Activated CD8-positive, alpha-beta T cell treated with anti-CD3 and anti-CD28 coated beads for 36 hours (primary cell): ENCODE data around the gene KCNK7. TPM values are rescaled to one million over a fixed set of nuclear protein-coding genes. Genes with fewer than 3 reads are reported as not detected.
A peak's percentile ranks its signal among the peaks of the same experiment; 100 is the strongest.
"Not testable (repeated sequence)": the region's sequence is repeated elsewhere in the genome, so short reads cannot be mapped to it uniquely, and the experiment has no call there.

Source experiments
- ATAC-seq: fragments of 200-7000 bp; cut with Tn5 transposase; one replicate; pipeline ENCODE4 v1.10.0; 2021; ENCODE audit warnings: mild to moderate bottlenecking, moderate library complexity
- CTCF ChIA-PET: fragments of 350-600 bp; sonication (Branson Sonifier 250); formaldehyde crosslinking; loops from one replicate; lab custom pipeline; 2021; ENCODE audit warnings: antibody characterized with exemption; lab: Charles Lee
- POLR2A ChIA-PET: fragments of 350-600 bp; sonication (Branson Sonifier 250); formaldehyde crosslinking; loops from one replicate; lab custom pipeline; 2021; ENCODE audit warnings: antibody characterized with exemption; lab: Charles Lee
- DNase-seq: peaks from one replicate; pipeline ENCODE4 v3.0.0-alpha.2; 2020
- H3K27ac Mint-ChIP-seq: one replicate; pipeline ENCODE4 v1.8.0; 2021; ENCODE audit warnings: mild to moderate bottlenecking, mixed read lengths
- H3K27me3 Mint-ChIP-seq: one replicate; pipeline ENCODE4 v1.8.0; 2021; ENCODE audit warnings: mixed read lengths
- H3K36me3 Mint-ChIP-seq: one replicate; pipeline ENCODE4 v1.8.0; 2021; ENCODE audit warnings: low read depth, mixed read lengths
- H3K4me1 Mint-ChIP-seq: one replicate; pipeline ENCODE4 v1.8.0; 2021; ENCODE audit warnings: low read depth, mixed read lengths
- H3K4me3 Mint-ChIP-seq: one replicate; pipeline ENCODE4 v1.8.0; 2021; ENCODE audit warnings: mild to moderate bottlenecking, moderate library complexity, mixed read lengths
- H3K9me3 Mint-ChIP-seq: one replicate; pipeline ENCODE4 v1.8.0; 2021; ENCODE audit warnings: mixed read lengths
- CTCF ChIP-seq: fragments of 200-600 bp; IDR thresholded peaks from one replicate; pipeline ENCODE4 v1.8.0; 2022; ENCODE audit warnings: antibody characterized with exemption, mild to moderate bottlenecking
- intact Hi-C: fragments of 100-400 bp; cut with micrococcal nuclease; formaldehyde crosslinking; loops from one replicate; pipeline ENCODE4 v1.10.0; 2022
- total RNA-seq, 2 experiments: library from RNA; stranded (reverse); gene quantifications; one replicate each; pipeline ENCODE4 v1.2.3, GENCODE V29; 2021

The KCNK7 gene
- total RNA-seq, 2 experiments from 2014 or later, result 0.77 TPM; not detected in 1

GRCh38 chr11:65641297-65642013 is 45.9 kb upstream of the KCNK7 start:
- no peak for TF ChIP-seq CTCF
- ATAC-seq (no peak), DNase-seq (no peak)
- Mint-ChIP-seq H3K9me3 (no peaks in the 10 kb centered on the region), H3K27me3 (no peaks in the 10 kb centered on the region), H3K27ac (peak overlapping the region; percentile 83), H3K36me3 (peaks cover 64% of the 10 kb centered on the region), H3K4me3 (peak overlapping the region; percentile 77), H3K4me1 (peaks cover 37% of the 10 kb centered on the region)
- CTCF ChIA-PET, result interaction anchor here (0.6 to 1.6 kb wide), 4 partner anchors 16 to 177 kb away, joined by 3 to 5 read pairs (median 4); no protein-coding TSS in a partner anchor
- intact Hi-C loops, result no loop called here
- POLR2A ChIA-PET, result interaction anchor here (0.6 to 23.0 kb wide), 7 partner anchors 10 to 334 kb away, joined by 3 to 320 read pairs (median 4); partner anchors contain the start of genes MALAT1, PCNX3 and RELA

GRCh38 chr11:65640483-65641296 is 45.1 kb upstream of the KCNK7 start:
- no peak for TF ChIP-seq CTCF
- no peaks in the 10 kb centered on the region for H3K9me3 Mint-ChIP-seq
- H3K27me3 Mint-ChIP-seq, result no peaks in the 10 kb centered on the region
- CTCF ChIA-PET, result interaction anchor here (1.6 to 3.2 kb wide), 3 partner anchors 12 to 71 kb away, joined by 5 to 17 read pairs (median 11); no protein-coding TSS in a partner anchor
- DNase-seq (peak; percentile 60), ATAC-seq (no peak)
- peaks cover 60% of the 10 kb centered on the region for H3K36me3 Mint-ChIP-seq
- peak overlapping the region; percentile 77 for H3K4me3 Mint-ChIP-seq
- POLR2A ChIA-PET, result interaction anchor here (1.0 to 23.0 kb wide), 7 partner anchors 14 to 142 kb away, joined by 3 to 320 read pairs (median 5); partner anchors contain the start of genes KAT5, MALAT1, PCNX3 and RELA
- peak overlapping the region; percentile 90 for H3K27ac Mint-ChIP-seq
- intact Hi-C loops, result no loop called here
- H3K4me1 Mint-ChIP-seq, result peaks cover 37% of the 10 kb centered on the region

GRCh38 chr11:65639623-65640482 is 44.3 kb upstream of the KCNK7 start:
- H3K4me1 Mint-ChIP-seq, result peaks cover 41% of the 10 kb centered on the region
- H3K27ac Mint-ChIP-seq, result peak overlapping the region; percentile 90
- peaks cover 56% of the 10 kb centered on the region for H3K36me3 Mint-ChIP-seq
- H3K4me3 Mint-ChIP-seq, result peak overlapping the region; percentile 77
- POLR2A ChIA-PET, result interaction anchor here (0.7 to 23.0 kb wide), 12 partner anchors 9 to 72 kb away, joined by 3 to 320 read pairs (median 4); partner anchors contain the start of genes KAT5, PCNX3, RELA and ZNRD2
- no peaks in the 10 kb centered on the region for H3K9me3 Mint-ChIP-seq
- intact Hi-C loops, result no loop called here
- no peak for TF ChIP-seq CTCF
- peak; percentile 83 for DNase-seq
- ATAC-seq, result peak; percentile 37
- H3K27me3 Mint-ChIP-seq, result no peaks in the 10 kb centered on the region
- CTCF ChIA-PET, result interaction anchor here (0.9 to 3.2 kb wide), 8 partner anchors 13 to 382 kb away, joined by 3 to 17 read pairs (median 4); no protein-coding TSS in a partner anchor

- POLR2A ChIA-PET, result interaction anchor here (0.7 to 23.0 kb wide), 13 partner anchors 8 to 80 kb away, joined by 3 to 320 read pairs (median 4); partner anchors contain the start of genes EHBP1L1, KAT5, PCNX3 and RELA
- H3K4me1 Mint-ChIP-seq, result peaks cover 37% of the 10 kb centered on the region
- H3K27me3 Mint-ChIP-seq, H3K9me3 Mint-ChIP-seq, ATAC-seq, DNase-seq, intact Hi-C loops: not testable (repeated sequence)
- peaks cover 53% of the 10 kb centered on the region for H3K36me3 Mint-ChIP-seq
- H3K27ac Mint-ChIP-seq, result peak overlapping the region; percentile 90
- peak overlapping the region; percentile 77 for H3K4me3 Mint-ChIP-seq
- CTCF ChIA-PET, result interaction anchor here (0.9 to 3.2 kb wide), 10 partner anchors 13 to 383 kb away, joined by 3 to 17 read pairs (median 4); partner anchors contain the start of gene PCNX3
Observed at GRCh38 chr11:65639228-65639597, 43.6 kb upstream of the KCNK7 start.
